ENCODE measurements around the gene ENTPD3. TPM values are rescaled to one million over a fixed set of nuclear protein-coding genes. Genes with fewer than 3 reads are reported as not detected.

Gene ENTPD3
- total RNA-seq, 2 donors from 2014 or later = 0.22 to 2.3 TPM

GRCh38 chr3:40452876-40453730 is 66.1 kb downstream of the ENTPD3 start:
- DNase-seq = peak; percentile 98
- no peak for TF ChIP-seq CTCF (IDR thresholded peaks at IDR 0.05)
- Histone ChIP-seq H3K9me3 (no peaks in the 10 kb centered on the region), H3K27me3 (no peaks in the 10 kb centered on the region), H3K4me3 (peak overlapping the region; percentile 58), H3K36me3 (no peaks in the 10 kb centered on the region), H3K27ac (peak overlapping the region; percentile 89), H3K9ac (ENCODE audit: low read depth in 2 of 2, low read length in 2 of 2) (peak overlapping the region; percentile 87 to 91), H3K4me1 (peaks cover 5% of the 10 kb centered on the region)
- intact Hi-C loops (cut with DNase I) = loop anchor here (10.0 kb wide), 1 partner anchor 72 kb away; the partner anchor contains the start of gene ZNF621

GRCh38 chr3:40453933-40454332 is 66.9 kb downstream of the ENTPD3 start:
- peak overlapping the region; percentile 89 for H3K27ac ChIP-seq
- no peak for DNase-seq

GRCh38 chr3:40455328-40455727 is 68.3 kb downstream of the ENTPD3 start:
- H3K4me1 ChIP-seq = peaks cover 8% of the 10 kb centered on the region
- H3K27ac ChIP-seq = no peak overlapping the region
- intact Hi-C loops (cut with DNase I) = loop anchor here (10.0 kb wide), 1 partner anchor 69 kb away; the partner anchor contains the start of gene ZNF621
- DNase-seq = no peak
- no peak for TF ChIP-seq CTCF (IDR thresholded peaks at IDR 0.05)
- H3K36me3 ChIP-seq = peaks cover 8% of the 10 kb centered on the region
- no peaks in the 10 kb centered on the region for H3K27me3 ChIP-seq
- no peak overlapping the region for H3K4me3 ChIP-seq
- no peak overlapping the region for H3K9ac ChIP-seq (ENCODE audit: low read depth in 2 of 2, low read length in 2 of 2)
- H3K9me3 ChIP-seq = no peaks in the 10 kb centered on the region

More at GRCh38 chr3:40453933-40454332, 66.9 kb downstream of the ENTPD3 start:
- peak overlapping the region in 1 of 2 donors; percentile 69 for H3K9ac ChIP-seq (ENCODE audit: low read depth in 2 of 2, low read length in 2 of 2)
- no peaks in the 10 kb centered on the region for H3K9me3 ChIP-seq
- H3K27me3 ChIP-seq = no peaks in the 10 kb centered on the region
- peaks cover 8% of the 10 kb centered on the region for H3K4me1 ChIP-seq
- TF ChIP-seq CTCF (IDR thresholded peaks at IDR 0.05) = no peak
- intact Hi-C loops (cut with DNase I) = loop anchor here (10.0 kb wide), 1 partner anchor 71 kb away; the partner anchor contains the start of gene ZNF621
- no peaks in the 10 kb centered on the region for H3K36me3 ChIP-seq
- peak overlapping the region; percentile 58 for H3K4me3 ChIP-seq

- peaks cover 11% of the 10 kb centered on the region for H3K36me3 ChIP-seq
- no peaks in the 10 kb centered on the region for H3K9me3 ChIP-seq
- peaks cover 8% of the 10 kb centered on the region for H3K4me1 ChIP-seq
- intact Hi-C loops (cut with DNase I) = loop anchor here (10.0 kb wide), 1 partner anchor 68 kb away; the partner anchor contains the start of gene ZNF621
- DNase-seq = no peak
- no peak for TF ChIP-seq CTCF (IDR thresholded peaks at IDR 0.05)
- peak overlapping the region; percentile 75 for H3K27ac ChIP-seq
- H3K27me3 ChIP-seq = no peaks in the 10 kb centered on the region
- H3K9ac ChIP-seq (ENCODE audit: low read depth in 2 of 2, low read length in 2 of 2) = peak overlapping the region; percentile 62 to 94
- H3K4me3 ChIP-seq = peak overlapping the region; percentile 94
Measured at GRCh38 chr3:40456279-40456939, 69.4 kb downstream of the ENTPD3 start.
